ENCODE results near the gene FKBP4. TPM values are rescaled to one million over a fixed set of nuclear protein-coding genes. Genes with fewer than 3 reads are reported as not detected.

The FKBP4 gene
- total RNA-seq, 1 donor from 2014 or later: 45.3 TPM

- Histone ChIP-seq H2AFZ (replicated peaks) (no peak overlapping the region), H3K27ac (no peak overlapping the region), H3K79me2 (ENCODE audit: low read depth) (no peaks in the 10 kb centered on the region), H3K36me3 (no peaks in the 10 kb centered on the region), H3K27me3 (no peaks in the 10 kb centered on the region), H3K9me3 (ENCODE audit: low read depth) (no peaks in the 10 kb centered on the region), H3K4me1 (peaks cover 17% of the 10 kb centered on the region), H3K9ac (no peak overlapping the region), H3K4me2 (no peak overlapping the region), H3F3A (ENCODE audit: low read depth) (peaks cover 2% of the 10 kb centered on the region), H3K4me3 (no peak overlapping the region), H4K20me1 (ENCODE audit: low read depth) (peaks cover 5% of the 10 kb centered on the region)
- H3K27me3 Mint-ChIP-seq (ENCODE audit: insufficient read depth, low read depth): peaks cover 2% of the 10 kb centered on the region
- H3K36me3 Mint-ChIP-seq: peaks cover 8% of the 10 kb centered on the region
- no peaks in the 10 kb centered on the region for H3K9me3 Mint-ChIP-seq
- no peak overlapping the region for H3K27ac Mint-ChIP-seq
- TF ChIP-seq EZH2phosphoT487 (IDR thresholded peaks at IDR 0.05): no peak
- TF ChIP-seq CTCF (IDR thresholded peaks at IDR 0.05): no peak
- no peak for TF ChIP-seq EZH2 (IDR thresholded peaks at IDR 0.05)
- no peak overlapping the region for H3K4me3 Mint-ChIP-seq
- DNase-seq (ENCODE audit: low spot score): no peak
- peaks cover 25% of the 10 kb centered on the region for H3K4me1 Mint-ChIP-seq
These were observed 41.8 kb downstream of the FKBP4 start for GRCh38 chr12:2836574-2836973.

GRCh38 chr12:2841056-2841650, 46.4 kb downstream of the FKBP4 start:
- Mint-ChIP-seq H3K27ac (no peak overlapping the region), H3K27me3 (ENCODE audit: insufficient read depth, low read depth) (peaks cover 4% of the 10 kb centered on the region), H3K4me1 (peaks cover 16% of the 10 kb centered on the region), H3K36me3 (peaks cover 7% of the 10 kb centered on the region), H3K4me3 (no peak overlapping the region), H3K9me3 (no peaks in the 10 kb centered on the region)
- Histone ChIP-seq H4K20me1 (ENCODE audit: low read depth) (no peaks in the 10 kb centered on the region), H3K4me3 (no peak overlapping the region), H3K9ac (no peak overlapping the region), H3K4me2 (no peak overlapping the region), H3K79me2 (ENCODE audit: low read depth) (no peaks in the 10 kb centered on the region), H3K36me3 (no peaks in the 10 kb centered on the region), H3K9me3 (ENCODE audit: low read depth) (no peaks in the 10 kb centered on the region), H3K4me1 (peaks cover 8% of the 10 kb centered on the region), H3K27ac (no peak overlapping the region), H3K27me3 (no peaks in the 10 kb centered on the region), H3F3A (ENCODE audit: low read depth) (peaks cover 6% of the 10 kb centered on the region), H2AFZ (replicated peaks) (no peak overlapping the region)
- TF ChIP-seq EZH2phosphoT487 (IDR thresholded peaks at IDR 0.05) (no peak), CTCF (IDR thresholded peaks at IDR 0.05) (no peak), EZH2 (IDR thresholded peaks at IDR 0.05) (no peak)
- no peak for DNase-seq (ENCODE audit: low spot score)

GRCh38 chr12:2842948-2843347, 48.2 kb downstream of the FKBP4 start:
- Histone ChIP-seq H3K27ac (no peak overlapping the region), H3K4me1 (peaks cover 16% of the 10 kb centered on the region), H3K4me2 (no peak overlapping the region), H3K27me3 (no peaks in the 10 kb centered on the region), H3K9ac (no peak overlapping the region), H3K79me2 (ENCODE audit: low read depth) (no peaks in the 10 kb centered on the region), H3K9me3 (ENCODE audit: low read depth) (no peaks in the 10 kb centered on the region), H3K4me3 (no peak overlapping the region), H2AFZ (replicated peaks) (no peak overlapping the region), H3K36me3 (no peaks in the 10 kb centered on the region), H4K20me1 (ENCODE audit: low read depth) (no peaks in the 10 kb centered on the region), H3F3A (ENCODE audit: low read depth) (peaks cover 6% of the 10 kb centered on the region)
- H3K27ac Mint-ChIP-seq: no peak overlapping the region
- no peak for DNase-seq (ENCODE audit: low spot score)
- no peaks in the 10 kb centered on the region for H3K9me3 Mint-ChIP-seq
- H3K4me1 Mint-ChIP-seq: peaks cover 27% of the 10 kb centered on the region
- H3K36me3 Mint-ChIP-seq: peaks cover 9% of the 10 kb centered on the region
- H3K27me3 Mint-ChIP-seq (ENCODE audit: insufficient read depth, low read depth): peaks cover 9% of the 10 kb centered on the region
- no peak overlapping the region for H3K4me3 Mint-ChIP-seq
- no peak for TF ChIP-seq EZH2 (IDR thresholded peaks at IDR 0.05)
- TF ChIP-seq CTCF (IDR thresholded peaks at IDR 0.05): no peak
- TF ChIP-seq EZH2phosphoT487 (IDR thresholded peaks at IDR 0.05): no peak
